Measurements from ENCODE around the gene SNAI1.

DNA sequence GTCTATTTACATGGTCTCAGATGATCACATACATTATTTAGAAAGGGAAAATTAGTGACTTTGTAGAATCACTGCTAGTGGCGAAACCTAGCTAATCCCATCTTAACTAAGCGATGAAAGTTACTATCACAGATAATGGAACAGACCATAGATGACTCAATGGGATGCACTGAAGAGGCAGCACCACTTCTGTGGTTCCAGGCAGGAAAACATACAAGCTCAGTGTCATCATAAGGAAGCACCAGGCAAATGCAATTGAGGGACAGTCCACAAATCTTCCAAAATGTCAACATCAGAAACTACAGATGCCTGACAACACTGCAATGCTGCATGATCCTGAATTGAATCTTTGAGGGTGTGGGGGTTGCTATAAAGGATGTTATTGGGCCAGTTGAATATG, 15.9 kb upstream of the SNAI1 start:
- TF ChIP-seq, protein P1, sequence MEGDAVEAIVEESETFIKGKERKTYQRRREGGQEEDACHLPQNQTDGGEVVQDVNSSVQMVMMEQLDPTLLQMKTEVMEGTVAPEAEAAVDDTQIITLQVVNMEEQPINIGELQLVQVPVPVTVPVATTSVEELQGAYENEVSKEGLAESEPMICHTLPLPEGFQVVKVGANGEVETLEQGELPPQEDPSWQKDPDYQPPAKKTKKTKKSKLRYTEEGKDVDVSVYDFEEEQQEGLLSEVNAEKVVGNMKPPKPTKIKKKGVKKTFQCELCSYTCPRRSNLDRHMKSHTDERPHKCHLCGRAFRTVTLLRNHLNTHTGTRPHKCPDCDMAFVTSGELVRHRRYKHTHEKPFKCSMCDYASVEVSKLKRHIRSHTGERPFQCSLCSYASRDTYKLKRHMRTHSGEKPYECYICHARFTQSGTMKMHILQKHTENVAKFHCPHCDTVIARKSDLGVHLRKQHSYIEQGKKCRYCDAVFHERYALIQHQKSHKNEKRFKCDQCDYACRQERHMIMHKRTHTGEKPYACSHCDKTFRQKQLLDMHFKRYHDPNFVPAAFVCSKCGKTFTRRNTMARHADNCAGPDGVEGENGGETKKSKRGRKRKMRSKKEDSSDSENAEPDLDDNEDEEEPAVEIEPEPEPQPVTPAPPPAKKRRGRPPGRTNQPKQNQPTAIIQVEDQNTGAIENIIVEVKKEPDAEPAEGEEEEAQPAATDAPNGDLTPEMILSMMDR (IDR thresholded peaks at IDR 0.05; ENCODE audit: borderline replicate concordance, extremely low read depth, low read length, poor library complexity, severe bottlenecking), result no peak
- no peak for TF ChIP-seq EZH2 (IDR thresholded peaks at IDR 0.05; ENCODE audit: borderline replicate concordance, low read depth, low read length, severe bottlenecking)

All from DND-41 (cell line).